Endothelial cell (in vitro differentiated cells): ENCODE measurements around the gene MPDU1. TPM values are rescaled to one million over a fixed set of nuclear protein-coding genes. Genes with fewer than 3 reads are reported as not detected.

Experiments used
- DNase-seq: peaks from one replicate; pipeline ENCODE4 v3.0.0; 2021; ENCODE audit warnings: low spot score
- H3K27ac Mint-ChIP-seq: one replicate; pipeline ENCODE4 v1.8.0; 2021; ENCODE audit warnings: mixed read lengths, inconsistent platforms; ENCODE audit not compliant: unreplicated experiment
- H3K27me3 Mint-ChIP-seq: one replicate; pipeline ENCODE4 v1.8.0; 2021; ENCODE audit warnings: mild to moderate bottlenecking, moderate library complexity, mixed read lengths, inconsistent platforms; ENCODE audit not compliant: unreplicated experiment
- H3K36me3 Mint-ChIP-seq: one replicate; pipeline ENCODE4 v1.8.0; 2021; ENCODE audit warnings: mild to moderate bottlenecking, low read depth, mixed read lengths, inconsistent platforms; ENCODE audit not compliant: unreplicated experiment
- H3K4me1 Mint-ChIP-seq: one replicate; pipeline ENCODE4 v1.8.0; 2021; ENCODE audit warnings: mild to moderate bottlenecking, mixed read lengths, inconsistent platforms; ENCODE audit not compliant: unreplicated experiment
- H3K4me3 Mint-ChIP-seq: one replicate; pipeline ENCODE4 v1.8.0; 2021; ENCODE audit warnings: mild to moderate bottlenecking, mixed read lengths, inconsistent platforms; ENCODE audit not compliant: unreplicated experiment
- H3K9me3 Mint-ChIP-seq: one replicate; pipeline ENCODE4 v1.8.0; 2021; ENCODE audit warnings: mixed read lengths, inconsistent platforms; ENCODE audit not compliant: unreplicated experiment
- total RNA-seq: library from RNA; stranded (reverse); fragmentation: NEBNext Ultra II Directional; extraction: Animal tissue kit (Norgen Biotek cat#: 25700); gene quantifications from one replicate; pipeline ENCODE4 v1.2.1, GENCODE V29; 2021; ENCODE audit not compliant: unreplicated experiment
- TF ChIP-seq, protein P1 (sequence below): fragments of 200-600 bp; sonication (generic); IDR thresholded peaks from one replicate; pipeline ENCODE4 v1.5.0; 2021; ENCODE audit warnings: antibody characterized with exemption; ENCODE audit not compliant: unreplicated experiment

The MPDU1 gene
- total RNA-seq, 1 donor from 2014 or later = 51.8 TPM

GRCh38 chr17:7611635-7612293 is 28.1 kb downstream of the MPDU1 start:
- H3K4me3 Mint-ChIP-seq = peak overlapping the region; percentile 43
- H3K9me3 Mint-ChIP-seq = no peaks in the 10 kb centered on the region
- H3K4me1 Mint-ChIP-seq = peaks cover 24% of the 10 kb centered on the region
- TF ChIP-seq, protein P1, sequence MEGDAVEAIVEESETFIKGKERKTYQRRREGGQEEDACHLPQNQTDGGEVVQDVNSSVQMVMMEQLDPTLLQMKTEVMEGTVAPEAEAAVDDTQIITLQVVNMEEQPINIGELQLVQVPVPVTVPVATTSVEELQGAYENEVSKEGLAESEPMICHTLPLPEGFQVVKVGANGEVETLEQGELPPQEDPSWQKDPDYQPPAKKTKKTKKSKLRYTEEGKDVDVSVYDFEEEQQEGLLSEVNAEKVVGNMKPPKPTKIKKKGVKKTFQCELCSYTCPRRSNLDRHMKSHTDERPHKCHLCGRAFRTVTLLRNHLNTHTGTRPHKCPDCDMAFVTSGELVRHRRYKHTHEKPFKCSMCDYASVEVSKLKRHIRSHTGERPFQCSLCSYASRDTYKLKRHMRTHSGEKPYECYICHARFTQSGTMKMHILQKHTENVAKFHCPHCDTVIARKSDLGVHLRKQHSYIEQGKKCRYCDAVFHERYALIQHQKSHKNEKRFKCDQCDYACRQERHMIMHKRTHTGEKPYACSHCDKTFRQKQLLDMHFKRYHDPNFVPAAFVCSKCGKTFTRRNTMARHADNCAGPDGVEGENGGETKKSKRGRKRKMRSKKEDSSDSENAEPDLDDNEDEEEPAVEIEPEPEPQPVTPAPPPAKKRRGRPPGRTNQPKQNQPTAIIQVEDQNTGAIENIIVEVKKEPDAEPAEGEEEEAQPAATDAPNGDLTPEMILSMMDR = no peak
- no peak for DNase-seq
- H3K36me3 Mint-ChIP-seq = peaks cover 4% of the 10 kb centered on the region
- H3K27me3 Mint-ChIP-seq = no peaks in the 10 kb centered on the region
- H3K27ac Mint-ChIP-seq = no peak overlapping the region

- Mint-ChIP-seq H3K27ac (no peak overlapping the region), H3K36me3 (peaks cover 4% of the 10 kb centered on the region), H3K27me3 (no peaks in the 10 kb centered on the region), H3K4me1 (peaks cover 24% of the 10 kb centered on the region), H3K9me3 (no peaks in the 10 kb centered on the region), H3K4me3 (peak overlapping the region; percentile 43)
- TF ChIP-seq, protein P1 = no peak
- no peak for DNase-seq
Measured at GRCh38 chr17:7612294-7612640, 28.6 kb downstream of the MPDU1 start.

DNA sequence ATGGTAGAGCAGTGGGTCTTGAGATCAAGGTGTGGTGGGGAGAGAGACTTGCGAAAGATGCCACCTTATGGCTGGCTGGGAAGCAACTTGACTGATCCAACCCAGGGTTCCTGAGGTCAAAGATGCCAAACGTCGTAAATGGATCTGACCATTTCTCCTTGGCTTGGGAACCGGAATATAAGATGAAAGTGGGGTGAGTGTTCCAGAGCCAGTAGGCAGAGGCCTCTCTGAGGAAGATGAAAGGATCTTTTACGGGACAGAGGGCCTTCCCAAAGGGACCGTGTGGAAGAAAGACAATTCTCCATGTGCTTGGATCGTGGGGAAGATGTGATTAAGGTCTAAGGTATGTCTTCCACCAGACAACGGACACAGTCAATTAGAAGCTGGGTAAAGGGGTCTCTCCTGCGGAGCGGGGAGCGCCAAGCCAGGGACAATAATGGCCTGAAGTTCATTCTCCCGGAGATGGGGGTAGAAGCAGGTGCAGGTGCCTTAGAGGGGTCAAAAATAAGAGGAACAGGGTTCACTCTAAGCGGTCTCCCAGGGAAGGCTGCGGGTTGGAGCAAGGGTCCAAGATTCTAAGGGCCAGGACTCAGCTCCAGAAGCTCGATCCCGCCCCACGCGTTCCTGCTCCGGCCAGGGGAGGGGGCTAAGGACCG is 30.2 kb downstream of the MPDU1 start:
- no peaks in the 10 kb centered on the region for H3K9me3 Mint-ChIP-seq
- H3K27ac Mint-ChIP-seq = peak overlapping the region; percentile 39
- no peak for DNase-seq
- TF ChIP-seq, protein P1 = no peak
- H3K4me1 Mint-ChIP-seq = peaks cover 29% of the 10 kb centered on the region
- peaks cover 4% of the 10 kb centered on the region for H3K36me3 Mint-ChIP-seq
- H3K27me3 Mint-ChIP-seq = no peaks in the 10 kb centered on the region
- peak overlapping the region; percentile 88 for H3K4me3 Mint-ChIP-seq

DNA sequence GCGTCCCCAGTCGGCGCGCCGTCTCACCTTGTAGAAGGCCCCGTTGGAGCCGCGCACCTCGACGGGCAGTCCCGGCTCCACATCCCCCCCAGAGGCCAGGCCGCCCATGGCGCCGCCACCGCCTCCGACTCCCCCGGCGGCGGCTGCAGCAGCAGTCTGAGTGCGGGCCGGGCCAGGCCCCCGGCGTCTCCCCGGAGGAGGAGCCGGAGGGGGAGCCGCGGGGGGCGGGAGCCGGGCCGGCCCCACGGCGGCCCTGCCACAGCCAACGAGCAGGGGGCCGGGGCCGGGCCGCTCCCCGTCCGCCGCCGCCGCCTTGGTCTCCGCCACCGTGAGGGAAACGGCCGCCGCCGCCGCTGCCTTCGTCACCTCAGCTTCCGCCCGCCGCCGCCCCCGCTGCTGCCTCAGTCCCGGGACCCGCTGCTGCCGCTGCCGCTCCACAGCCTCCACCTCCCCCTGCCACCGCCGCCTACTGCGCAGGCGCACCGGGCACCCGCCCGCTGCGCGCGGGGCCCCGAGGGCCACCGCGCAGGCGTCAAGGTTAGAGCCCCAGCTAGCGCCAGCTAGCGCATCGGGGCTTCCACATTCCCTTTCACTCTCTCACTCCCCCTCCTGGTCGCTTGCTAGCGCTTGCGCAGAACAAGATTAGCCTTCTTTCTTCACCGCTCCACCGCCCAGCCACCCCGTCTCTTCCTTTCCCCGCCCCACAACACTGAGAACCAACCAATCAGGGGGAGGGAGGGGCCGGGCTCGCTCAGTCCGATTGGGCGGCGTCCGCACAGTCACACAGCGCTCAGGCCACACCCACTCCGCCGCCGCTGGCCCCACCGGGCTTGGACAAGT is 31.0 kb downstream of the MPDU1 start, which contains the start of gene FXR2:
Gene FXR2, minus strand, starts transcription at position 473 of the 840 bp plus-strand sequence. Its CDS starts 365 bp downstream, at position 108.
- no peaks in the 10 kb centered on the region for H3K27me3 Mint-ChIP-seq
- peaks cover 29% of the 10 kb centered on the region for H3K4me1 Mint-ChIP-seq
- peak; percentile 99 for DNase-seq
- TF ChIP-seq, protein P1 = peak; percentile 49
- H3K4me3 Mint-ChIP-seq = peak within 1 kb of the TSS; percentile 88
- H3K36me3 Mint-ChIP-seq = peaks cover 4% of the 10 kb centered on the region
- H3K9me3 Mint-ChIP-seq = no peaks in the 10 kb centered on the region
- peak within 1 kb of the TSS; percentile 82 for H3K27ac Mint-ChIP-seq
